HG03064 (cell line): Measurements from ENCODE around the gene MYO7B.
"Not testable (repeated sequence)": the region's sequence is repeated elsewhere in the genome, so short reads cannot be mapped to it uniquely, and the experiment has no call there.

Experiments used
- ATAC-seq: cut with Tn5 transposase; IDR thresholded peaks from one replicate; pipeline ENCODE4 v1.9.1; 2021; ENCODE audit warnings: low read depth; ENCODE audit not compliant: unreplicated experiment

Gene MYO7B

GRCh38 chr2:127523269-127523939 lies 12.1 kb upstream of the MYO7B start:
- no peak for ATAC-seq

- not testable (repeated sequence) for ATAC-seq
Observed at GRCh38 chr2:127524198-127524834, 11.2 kb upstream of the MYO7B start.

- ATAC-seq = no peak
Observed at GRCh38 chr2:127525691-127526131, 9.8 kb upstream of the MYO7B start.

GRCh38 chr2:127526132-127527000 lies 9.1 kb upstream of the MYO7B start, which contains the start of gene IWS1:
IWS1 (minus strand) TSS chr2:127526489; CDS start chr2:127526208, 281 bp downstream.
- ATAC-seq = peak; percentile 86

GRCh38 chr2:127527001-127527804 lies 8.3 kb upstream of the MYO7B start:
- peak; percentile 4 for ATAC-seq

- no peak for ATAC-seq
Observed at GRCh38 chr2:127528487-127528886, 7.0 kb upstream of the MYO7B start.

- not testable (repeated sequence) for ATAC-seq
Observed at GRCh38 chr2:127529416-127529815, 6.1 kb upstream of the MYO7B start.

GRCh38 chr2:127530245-127531140 lies 5.0 kb upstream of the MYO7B start:
- no peak for ATAC-seq

GRCh38 chr2:127531221-127531648 lies 4.2 kb upstream of the MYO7B start:
- ATAC-seq = no peak

GRCh38 chr2:127532296-127532695 lies 3.2 kb upstream of the MYO7B start:
- no peak for ATAC-seq

GRCh38 chr2:127535918-127536317 lies 435 bp downstream of the MYO7B start:
- ATAC-seq = no peak

GRCh38 chr2:127536707-127537541 lies 1.4 kb downstream of the MYO7B start:
- ATAC-seq = no peak

GRCh38 chr2:127537644-127538043 lies 2.2 kb downstream of the MYO7B start:
- no peak for ATAC-seq

- no peak for ATAC-seq
Observed at GRCh38 chr2:127541809-127542208, 6.3 kb downstream of the MYO7B start.

- ATAC-seq = no peak
Observed at GRCh38 chr2:127542231-127542630, 6.7 kb downstream of the MYO7B start.

- not testable (repeated sequence) for ATAC-seq
Observed at GRCh38 chr2:127543013-127543501, 7.6 kb downstream of the MYO7B start.

- ATAC-seq = no peak
Observed at GRCh38 chr2:127545189-127545588, 9.7 kb downstream of the MYO7B start.

- no peak for ATAC-seq
Observed at GRCh38 chr2:127545796-127546195, 10.3 kb downstream of the MYO7B start.
